ENCODE measurements around the gene NFATC3. TPM values are rescaled to one million over a fixed set of nuclear protein-coding genes. Genes with fewer than 3 reads are reported as not detected.
"Not testable (repeated sequence)": the region's sequence is repeated elsewhere in the genome, so short reads cannot be mapped to it uniquely, and the experiment has no call there.

NFATC3 gene
- total and polyA plus RNA-seq, 12 donors = 6.3 to 32.9 (median 23.4) TPM

DNA sequence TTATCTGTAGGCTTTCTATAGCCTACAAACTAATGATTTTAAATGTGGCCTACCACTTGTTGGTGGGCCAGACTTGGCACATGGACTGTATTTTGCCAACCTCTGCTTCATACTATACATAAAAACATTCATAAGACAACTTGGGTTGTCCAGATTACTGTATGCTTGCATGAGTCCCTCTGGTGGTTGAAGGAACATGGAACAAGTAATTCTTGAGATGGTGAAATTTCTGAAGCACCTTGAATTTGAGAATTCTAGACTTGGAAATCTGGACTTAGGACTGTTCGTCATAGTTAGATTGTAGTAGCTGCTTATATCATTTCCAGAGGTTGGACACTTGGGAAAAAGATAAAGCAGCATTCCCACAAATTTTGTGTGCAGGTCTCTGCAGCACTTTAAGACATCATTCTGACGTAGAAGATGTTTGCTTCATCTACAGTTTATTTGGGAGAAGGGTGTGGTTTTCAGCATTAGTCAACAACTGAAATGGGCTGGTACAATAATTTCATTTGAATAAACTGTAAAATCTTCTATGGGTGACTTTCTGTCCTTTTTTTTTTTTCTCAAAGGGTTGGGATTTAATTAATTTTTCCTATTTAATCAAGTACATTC lies 31.2 kb downstream of the NFATC3 start:
- WGBS, 2 donors = 69 to 77% methylated on average over 2 of the region's 2 CpGs
- H3K27me3 ChIP-seq = no peaks in the 10 kb centered on the region
- ATAC-seq (peak in 1 of 8 donors; percentile 22), DNase-seq (no peak)
- peaks cover 0 to 8% (median 3%) of the 10 kb centered on the region in 11 donors for H3K9me3 ChIP-seq
- H3K4me3 ChIP-seq = no peak overlapping the region
- H3K4me1 ChIP-seq = peaks cover 0 to 39% (median 13%) of the 10 kb centered on the region in 9 donors
- H3K27ac ChIP-seq = no peak overlapping the region
- intact Hi-C loops (cut with DNase I) = no loop called here
- H3K36me3 ChIP-seq = no peaks in the 10 kb centered on the region
- TF ChIP-seq, protein P1, sequence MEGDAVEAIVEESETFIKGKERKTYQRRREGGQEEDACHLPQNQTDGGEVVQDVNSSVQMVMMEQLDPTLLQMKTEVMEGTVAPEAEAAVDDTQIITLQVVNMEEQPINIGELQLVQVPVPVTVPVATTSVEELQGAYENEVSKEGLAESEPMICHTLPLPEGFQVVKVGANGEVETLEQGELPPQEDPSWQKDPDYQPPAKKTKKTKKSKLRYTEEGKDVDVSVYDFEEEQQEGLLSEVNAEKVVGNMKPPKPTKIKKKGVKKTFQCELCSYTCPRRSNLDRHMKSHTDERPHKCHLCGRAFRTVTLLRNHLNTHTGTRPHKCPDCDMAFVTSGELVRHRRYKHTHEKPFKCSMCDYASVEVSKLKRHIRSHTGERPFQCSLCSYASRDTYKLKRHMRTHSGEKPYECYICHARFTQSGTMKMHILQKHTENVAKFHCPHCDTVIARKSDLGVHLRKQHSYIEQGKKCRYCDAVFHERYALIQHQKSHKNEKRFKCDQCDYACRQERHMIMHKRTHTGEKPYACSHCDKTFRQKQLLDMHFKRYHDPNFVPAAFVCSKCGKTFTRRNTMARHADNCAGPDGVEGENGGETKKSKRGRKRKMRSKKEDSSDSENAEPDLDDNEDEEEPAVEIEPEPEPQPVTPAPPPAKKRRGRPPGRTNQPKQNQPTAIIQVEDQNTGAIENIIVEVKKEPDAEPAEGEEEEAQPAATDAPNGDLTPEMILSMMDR (IDR thresholded peaks at IDR 0.05) = peak in 7 of 9 donors; percentile 30 to 57 (median 38)

DNA sequence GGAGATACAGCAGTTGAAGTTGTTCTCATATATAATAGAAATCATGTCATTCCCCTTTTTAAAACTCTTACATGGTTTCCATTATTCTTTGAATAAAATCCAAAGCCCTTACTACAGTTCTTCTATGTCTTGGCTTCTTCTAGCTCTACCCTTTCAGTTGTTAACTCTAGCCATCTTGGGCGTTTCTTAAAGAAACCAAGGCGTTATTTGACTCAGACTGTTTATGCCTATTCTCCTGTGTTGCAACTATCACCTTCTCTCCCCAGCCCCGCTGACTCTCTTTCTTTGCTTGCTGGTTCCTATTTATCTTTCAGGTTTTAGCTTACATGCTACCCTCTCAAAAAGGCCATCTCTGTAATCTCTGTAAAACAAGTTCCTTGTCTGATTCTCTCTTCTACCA lies 32.7 kb downstream of the NFATC3 start:
- 93 to 94% methylated on average over 3 of the region's 3 CpGs for WGBS, 2 donors
- peaks cover 0 to 39% (median 13%) of the 10 kb centered on the region in 9 donors for H3K4me1 ChIP-seq

DNA sequence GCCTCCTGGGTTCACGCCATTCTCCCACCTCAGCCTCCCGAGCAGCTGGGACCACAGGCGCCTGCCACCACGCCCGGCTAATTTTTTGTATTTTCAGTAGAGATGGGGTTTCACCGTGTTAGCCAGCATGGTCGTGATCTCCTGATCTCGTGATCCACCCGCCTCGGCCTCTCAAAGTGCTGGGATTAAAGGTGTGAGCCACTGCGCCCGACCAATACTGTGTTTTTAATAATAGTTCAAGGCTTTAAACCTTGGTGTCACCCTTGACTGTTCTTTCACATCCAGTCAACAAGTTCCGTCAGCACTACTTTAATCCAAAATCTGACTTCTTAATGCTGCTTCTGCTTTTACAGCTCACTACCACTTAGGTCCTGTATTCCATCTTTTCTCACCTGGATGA lies 33.8 kb downstream of the NFATC3 start:
- H3K4me3 ChIP-seq; intact Hi-C loops (cut with DNase I); DNase-seq; H3K27ac ChIP-seq; H3K27me3 ChIP-seq; ATAC-seq; H3K9me3 ChIP-seq: not testable (repeated sequence)
- Histone ChIP-seq H3K4me1 (peaks cover 0 to 34% (median 13%) of the 10 kb centered on the region in 9 donors), H3K36me3 (peaks cover 0 to 11% (median 0%) of the 10 kb centered on the region in 9 donors)
- 95 to 97% methylated on average over 13 of the region's 13 CpGs for WGBS, 2 donors

More for the DNA sequence above, 32.7 kb downstream of the NFATC3 start:
- no peaks in the 10 kb centered on the region for H3K27me3 ChIP-seq
- H3K36me3 ChIP-seq = peaks cover 0 to 9% (median 0%) of the 10 kb centered on the region in 9 donors
- intact Hi-C loops (cut with DNase I) = no loop called here
- DNase-seq = no peak
- H3K4me3 ChIP-seq = no peak overlapping the region
- no peaks in the 10 kb centered on the region for H3K9me3 ChIP-seq
- H3K27ac ChIP-seq = no peak overlapping the region
- TF ChIP-seq, protein P1 (IDR thresholded peaks at IDR 0.05) = no peak
- ATAC-seq = no peak

DNA sequence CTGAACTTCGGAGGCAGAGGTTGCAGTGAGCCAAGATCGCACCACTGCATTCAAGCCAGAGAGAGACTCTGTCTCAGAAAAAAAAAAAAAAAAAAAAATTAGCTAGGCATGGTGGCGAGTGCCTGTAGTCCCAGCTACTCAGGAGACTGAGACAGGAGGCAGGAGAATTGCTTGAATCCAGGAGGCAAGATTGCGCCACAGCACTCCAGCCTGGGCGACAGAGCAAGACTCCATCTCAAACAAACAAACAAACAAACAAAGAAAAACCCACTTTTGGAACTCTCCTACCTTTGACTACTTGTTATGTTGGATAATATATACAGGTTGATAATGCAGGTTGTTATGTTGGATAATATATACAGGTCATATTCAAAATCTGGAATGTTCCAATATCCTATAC lies 35.3 kb downstream of the NFATC3 start:
- 94 to 98% methylated on average over 5 of the region's 5 CpGs for WGBS, 2 donors

DNA sequence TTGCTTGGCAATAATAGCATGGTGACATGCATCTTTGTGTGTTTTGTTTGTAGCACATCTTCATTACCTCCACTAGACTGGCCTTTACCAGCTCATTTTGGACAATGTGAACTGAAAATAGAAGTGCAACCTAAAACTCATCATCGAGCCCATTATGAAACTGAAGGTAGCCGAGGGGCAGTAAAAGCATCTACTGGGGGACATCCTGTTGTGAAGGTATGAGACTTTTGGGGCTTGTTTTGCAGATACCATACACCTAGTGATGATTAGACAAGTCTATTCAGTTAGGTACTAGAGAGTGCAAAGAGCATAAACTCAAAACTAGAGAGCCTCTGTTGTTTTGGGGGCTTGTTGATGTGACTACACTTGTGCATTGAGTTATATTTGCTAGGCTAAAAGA lies 41.2 kb downstream of the NFATC3 start:
- intact Hi-C loops (cut with DNase I) = no loop called here
- ATAC-seq = no peak
- Histone ChIP-seq H3K4me1 (peaks cover 0 to 27% (median 7%) of the 10 kb centered on the region in 9 donors), H3K27me3 (no peaks in the 10 kb centered on the region), H3K4me3 (no peak overlapping the region), H3K9me3 (peaks cover 0 to 9% (median 0%) of the 10 kb centered on the region in 11 donors), H3K36me3 (peaks cover 0 to 32% (median 0%) of the 10 kb centered on the region in 9 donors), H3K27ac (no peak overlapping the region)
- 92 to 93% methylated on average over 2 of the region's 2 CpGs for WGBS, 2 donors
- DNase-seq = no peak
- TF ChIP-seq, protein P1 (IDR thresholded peaks at IDR 0.05) = no peak

More for the DNA sequence above, 35.3 kb downstream of the NFATC3 start:
- H3K9me3 ChIP-seq; DNase-seq; intact Hi-C loops (cut with DNase I); H3K27ac ChIP-seq; H3K27me3 ChIP-seq; H3K4me3 ChIP-seq; ATAC-seq: not testable (repeated sequence)
- Histone ChIP-seq H3K4me1 (peaks cover 0 to 35% (median 13%) of the 10 kb centered on the region in 9 donors), H3K36me3 (peaks cover 0 to 11% (median 0%) of the 10 kb centered on the region in 9 donors)

Measured in heart right ventricle (tissue), 16 donors.